Hepatocyte (in vitro differentiated cells): ENCODE measurements around the gene STK10.

ENCODE experiments used
- CTCF ChIP-seq: fragments of 200-600 bp; sonication (generic); IDR thresholded peaks from 2 replicates; pipeline ENCODE4 v1.5.1; 2016; ENCODE audit warnings: antibody characterized with exemption, mild to moderate bottlenecking; ENCODE audit not compliant: poor library complexity
- EZH2 ChIP-seq: fragments of 200-600 bp; sonication (generic); IDR thresholded peaks from 2 replicates; pipeline ENCODE4 v1.6.1; 2016; ENCODE audit warnings: antibody characterized with exemption, mild to moderate bottlenecking, borderline replicate concordance

DNA sequence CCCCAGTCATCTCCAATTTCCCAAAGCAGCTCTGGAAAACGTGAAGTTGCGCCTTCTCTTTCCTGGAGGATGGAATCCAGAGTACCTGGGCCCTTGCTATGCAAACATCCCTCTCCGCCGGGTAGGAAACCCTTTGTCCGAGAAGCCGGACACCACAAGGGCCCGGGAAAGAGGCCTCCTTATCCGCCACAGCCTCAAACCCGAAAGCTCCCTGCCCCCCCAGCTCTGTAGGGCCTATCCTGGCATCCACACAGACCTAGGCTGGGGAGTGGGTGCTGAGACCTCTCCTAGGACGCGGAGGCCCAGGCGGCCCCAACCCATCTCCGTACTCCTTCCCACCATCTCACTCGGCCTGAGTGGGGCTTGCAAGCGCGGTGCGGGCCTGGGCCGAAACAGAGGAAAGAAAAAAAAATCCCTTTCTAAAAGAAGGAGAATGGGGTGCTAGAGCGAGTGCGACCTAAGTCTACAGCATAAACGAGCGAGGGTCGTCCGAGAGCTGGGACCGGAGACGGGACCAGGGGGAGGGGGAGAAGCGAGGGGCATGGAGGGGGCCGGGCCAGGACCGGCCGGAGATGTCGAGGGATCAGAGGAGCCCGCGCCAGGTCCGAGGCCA lies 182.2 kb downstream of the STK10 start:
- TF ChIP-seq CTCF: no peak
- TF ChIP-seq EZH2: no peak
